Upper lobe of right lung (tissue), 1 donor: Measurements from ENCODE around the gene ZNF467. TPM values are rescaled to one million over a fixed set of nuclear protein-coding genes. Genes with fewer than 3 reads are reported as not detected.
A peak's percentile ranks its signal among the peaks of the same experiment; 100 is the strongest.

Experiments
- ATAC-seq: fragments of 200-7000 bp; cut with Tn5 transposase; one replicate; pipeline ENCODE4 v1.9.1; 2020; ENCODE audit warnings: mild to moderate bottlenecking, moderate library complexity
- DNase-seq: peaks from one replicate; pipeline ENCODE4 v3.0.0-alpha.2; 2020
- H3K27ac ChIP-seq: fragments of 200-600 bp; one replicate; pipeline ENCODE4 v1.8.0; 2022
- H3K27me3 ChIP-seq: fragments of 200-600 bp; one replicate; pipeline ENCODE4 v1.8.0; 2022; ENCODE audit warnings: mild to moderate bottlenecking
- H3K36me3 ChIP-seq: fragments of 200-600 bp; one replicate; pipeline ENCODE4 v1.8.0; 2022
- H3K4me1 ChIP-seq: fragments of 200-600 bp; one replicate; pipeline ENCODE4 v1.8.0; 2022
- H3K4me3 ChIP-seq: fragments of 200-600 bp; one replicate; pipeline ENCODE4 v1.8.0; 2022; ENCODE audit warnings: mild to moderate bottlenecking
- H3K9me3 ChIP-seq: fragments of 200-600 bp; one replicate; pipeline ENCODE4 v1.8.0; 2022
- intact Hi-C: fragments of 100-400 bp; cut with DNase I; formaldehyde crosslinking; loops from one replicate; pipeline ENCODE4 v1.11.0; 2022
- total RNA-seq: library from RNA; stranded (reverse); fragmentation: NEBNext Ultra II Directional; extraction: Animal tissue kit (Norgen Biotek cat#: 25700); gene quantifications from one replicate; pipeline ENCODE4 v1.2.1, GENCODE V29; 2021
- TF ChIP-seq, protein P1 (sequence below): fragments of 200-600 bp; IDR thresholded peaks from one replicate; pipeline ENCODE4 v1.8.0; 2022; ENCODE audit warnings: antibody characterized with exemption
- donor health status: DM: no; HTN: yes; CAD: no; lungs with severe emphysema.

Gene ZNF467
- total RNA-seq, 1 donor from 2014 or later: 35.3 TPM

DNA sequence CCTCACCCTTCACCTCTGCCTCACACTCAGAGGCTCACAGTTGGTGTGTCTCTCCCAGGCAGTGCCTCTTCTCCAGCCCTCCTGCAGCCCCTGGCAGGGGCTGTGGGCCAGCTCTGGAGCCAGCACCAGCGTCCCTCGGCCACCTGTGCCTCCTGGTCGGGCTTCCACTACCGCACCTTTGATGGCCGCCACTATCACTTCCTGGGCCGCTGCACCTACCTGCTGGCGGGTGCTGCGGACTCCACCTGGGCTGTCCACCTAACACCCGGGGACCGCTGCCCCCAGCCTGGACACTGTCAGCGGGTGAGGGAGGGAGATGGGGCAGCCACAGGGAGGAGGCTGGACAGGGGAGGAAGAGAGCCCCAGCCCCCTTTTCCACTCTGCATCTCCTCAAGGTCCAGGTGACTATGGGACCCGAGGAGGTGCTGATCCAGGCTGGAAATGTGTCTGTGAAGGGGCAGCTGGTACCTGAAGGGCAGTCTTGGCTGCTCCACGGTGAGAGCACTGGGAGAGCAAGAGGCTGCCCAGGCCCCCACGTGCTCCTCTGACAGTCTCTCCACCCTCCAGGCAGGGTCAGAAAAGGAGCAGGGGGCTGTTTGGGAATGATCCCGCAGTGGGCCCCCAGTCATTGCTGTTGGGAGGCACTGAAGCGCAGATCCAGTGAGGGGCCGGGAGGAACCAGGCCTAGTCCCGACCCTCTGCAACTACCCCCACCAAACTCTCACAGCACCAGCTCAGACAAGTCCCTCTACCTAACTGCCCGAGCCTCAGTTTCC lies 4.4 kb upstream of the ZNF467 start:
- peak; percentile 45 for DNase-seq
- no peaks in the 10 kb centered on the region for H3K27me3 ChIP-seq
- no peaks in the 10 kb centered on the region for H3K9me3 ChIP-seq
- no peaks in the 10 kb centered on the region for H3K36me3 ChIP-seq
- intact Hi-C loops: no loop called here
- H3K4me1 ChIP-seq: peaks cover 10% of the 10 kb centered on the region
- no peak for ATAC-seq
- no peak overlapping the region for H3K4me3 ChIP-seq
- TF ChIP-seq, protein P1, sequence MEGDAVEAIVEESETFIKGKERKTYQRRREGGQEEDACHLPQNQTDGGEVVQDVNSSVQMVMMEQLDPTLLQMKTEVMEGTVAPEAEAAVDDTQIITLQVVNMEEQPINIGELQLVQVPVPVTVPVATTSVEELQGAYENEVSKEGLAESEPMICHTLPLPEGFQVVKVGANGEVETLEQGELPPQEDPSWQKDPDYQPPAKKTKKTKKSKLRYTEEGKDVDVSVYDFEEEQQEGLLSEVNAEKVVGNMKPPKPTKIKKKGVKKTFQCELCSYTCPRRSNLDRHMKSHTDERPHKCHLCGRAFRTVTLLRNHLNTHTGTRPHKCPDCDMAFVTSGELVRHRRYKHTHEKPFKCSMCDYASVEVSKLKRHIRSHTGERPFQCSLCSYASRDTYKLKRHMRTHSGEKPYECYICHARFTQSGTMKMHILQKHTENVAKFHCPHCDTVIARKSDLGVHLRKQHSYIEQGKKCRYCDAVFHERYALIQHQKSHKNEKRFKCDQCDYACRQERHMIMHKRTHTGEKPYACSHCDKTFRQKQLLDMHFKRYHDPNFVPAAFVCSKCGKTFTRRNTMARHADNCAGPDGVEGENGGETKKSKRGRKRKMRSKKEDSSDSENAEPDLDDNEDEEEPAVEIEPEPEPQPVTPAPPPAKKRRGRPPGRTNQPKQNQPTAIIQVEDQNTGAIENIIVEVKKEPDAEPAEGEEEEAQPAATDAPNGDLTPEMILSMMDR: no peak
- no peak overlapping the region for H3K27ac ChIP-seq

DNA sequence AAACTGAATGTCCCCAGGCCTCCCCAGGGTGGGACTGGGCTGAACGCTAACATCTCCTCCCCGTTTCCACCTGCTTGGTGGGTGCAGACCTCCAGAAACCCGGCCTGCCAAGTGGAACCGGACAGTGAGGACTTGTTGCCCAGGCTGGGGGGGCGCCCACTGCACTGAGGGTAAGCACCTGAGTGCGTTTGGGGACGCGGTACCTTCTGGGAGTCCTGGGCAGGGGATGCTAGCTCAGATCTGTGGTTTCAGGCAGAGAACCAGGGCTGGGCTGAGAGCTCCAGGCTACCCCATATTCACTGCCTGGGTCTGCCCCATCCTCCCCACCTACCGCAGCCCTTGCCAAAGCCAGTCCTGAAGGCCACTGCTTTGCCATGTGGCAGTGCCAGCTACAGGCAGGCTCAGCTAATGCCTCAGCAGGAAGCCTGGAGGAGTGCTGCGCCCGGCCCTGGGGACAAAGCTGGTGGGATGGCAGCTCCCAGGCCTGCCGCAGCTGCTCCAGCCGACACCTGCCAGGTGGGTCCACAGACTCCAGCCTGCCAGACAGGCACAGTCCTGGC lies 3.5 kb upstream of the ZNF467 start:
- Histone ChIP-seq H3K36me3 (no peaks in the 10 kb centered on the region), H3K4me3 (no peak overlapping the region), H3K27me3 (no peaks in the 10 kb centered on the region), H3K27ac (no peak overlapping the region), H3K4me1 (peaks cover 10% of the 10 kb centered on the region), H3K9me3 (no peaks in the 10 kb centered on the region)
- DNase-seq (peak; percentile 59), ATAC-seq (no peak)
- TF ChIP-seq, protein P1: no peak
- intact Hi-C loops: no loop called here

DNA sequence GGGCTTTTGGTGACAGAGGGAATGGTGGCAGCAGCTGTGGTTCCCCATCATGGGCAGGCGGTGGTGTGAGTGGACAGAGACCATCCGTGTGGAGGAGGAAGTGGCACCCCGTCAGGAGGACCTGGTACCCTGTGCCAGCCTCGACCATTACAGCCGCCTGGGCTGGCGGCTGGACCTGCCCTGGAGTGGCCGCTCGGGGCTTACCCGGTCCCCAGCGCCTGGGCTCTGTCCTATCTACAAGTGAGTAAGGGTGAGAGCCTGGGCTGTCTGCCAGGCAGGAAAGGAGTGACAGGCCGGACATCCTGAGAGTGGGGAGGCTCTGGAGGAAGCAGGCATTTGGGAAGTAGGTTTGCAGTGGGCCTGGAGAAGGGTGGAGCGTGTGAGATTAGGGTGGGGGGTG lies 2.9 kb upstream of the ZNF467 start:
- Histone ChIP-seq H3K27me3 (no peaks in the 10 kb centered on the region), H3K4me1 (peaks cover 11% of the 10 kb centered on the region), H3K9me3 (no peaks in the 10 kb centered on the region), H3K4me3 (peak overlapping the region; percentile 42), H3K36me3 (no peaks in the 10 kb centered on the region), H3K27ac (peak overlapping the region; percentile 65)
- TF ChIP-seq, protein P1: no peak
- peak; percentile 8 for ATAC-seq
- DNase-seq: peak; percentile 81
- intact Hi-C loops: no loop called here

DNA sequence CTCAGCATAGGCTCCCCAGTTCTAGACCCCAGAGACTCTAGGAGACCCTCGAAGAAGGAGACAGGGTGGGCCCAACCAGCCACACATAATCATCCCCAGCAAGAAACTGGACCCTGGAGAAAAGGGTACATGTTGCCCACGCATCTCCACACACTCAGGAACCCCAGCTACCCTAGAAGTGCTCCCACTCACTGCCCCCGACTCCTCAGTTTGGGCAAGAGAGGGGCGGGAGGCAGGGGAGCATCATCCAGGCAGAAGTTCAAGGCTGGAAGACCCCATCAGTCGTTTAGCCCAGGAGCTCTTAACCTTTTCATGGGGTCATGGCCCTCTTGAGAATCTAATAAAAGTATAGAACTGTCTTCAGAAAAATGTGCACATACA lies 1.8 kb upstream of the ZNF467 start:
- H3K9me3 ChIP-seq: no peaks in the 10 kb centered on the region
- H3K4me1 ChIP-seq: peaks cover 18% of the 10 kb centered on the region
- H3K36me3 ChIP-seq: no peaks in the 10 kb centered on the region
- ATAC-seq (no peak), DNase-seq (peak; percentile 51)
- H3K27me3 ChIP-seq: no peaks in the 10 kb centered on the region
- TF ChIP-seq, protein P1: no peak
- peak overlapping the region; percentile 30 for H3K27ac ChIP-seq
- H3K4me3 ChIP-seq: peak overlapping the region; percentile 64
- intact Hi-C loops: no loop called here

DNA sequence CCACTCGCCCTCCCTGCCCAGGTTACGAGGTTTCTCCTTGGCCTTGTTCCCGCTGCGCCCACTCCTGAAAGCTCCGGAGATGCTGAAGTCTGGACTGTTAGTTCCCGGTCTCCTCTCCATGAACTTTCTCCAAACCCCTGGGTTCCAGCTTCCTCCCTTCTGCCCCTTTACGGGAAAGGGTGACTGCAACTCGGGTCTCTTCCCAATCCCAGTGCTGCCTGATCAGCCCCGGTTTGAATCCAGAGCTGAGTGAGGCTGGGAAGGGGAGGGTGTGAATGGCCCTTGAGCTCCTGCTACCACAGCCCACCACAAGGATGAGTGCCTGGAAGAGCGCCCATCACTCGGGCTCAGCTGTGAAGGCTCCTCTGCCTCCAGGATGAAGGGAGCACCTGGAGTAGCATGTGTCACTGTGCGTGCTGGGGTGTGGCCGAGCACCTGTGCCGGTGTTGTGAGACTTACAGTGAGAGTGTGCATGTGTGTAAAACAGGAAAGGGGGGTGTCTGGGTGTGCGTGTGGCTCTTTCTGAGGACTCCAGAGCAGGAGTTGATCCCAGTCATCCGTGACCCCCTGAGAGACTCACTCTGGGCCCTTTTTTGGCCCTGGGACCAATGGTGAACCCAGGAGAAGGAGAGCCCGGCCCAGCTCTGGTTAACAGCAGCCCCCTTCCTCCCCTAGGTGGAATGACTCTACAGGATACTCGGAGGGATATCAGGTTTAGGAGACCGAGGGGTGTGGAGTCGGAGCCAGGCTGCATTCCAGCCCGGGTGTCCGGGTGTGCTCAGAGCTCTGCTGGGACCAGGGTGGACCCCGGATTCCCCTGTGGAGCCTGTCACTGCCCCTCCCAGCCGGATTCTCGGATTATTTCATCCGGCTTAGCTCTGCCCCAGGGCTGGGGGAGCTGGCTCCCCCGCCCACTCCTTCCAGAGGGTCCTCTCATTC lies 1.1 kb upstream of the ZNF467 start:
- Histone ChIP-seq H3K9me3 (no peaks in the 10 kb centered on the region), H3K36me3 (peaks cover 3% of the 10 kb centered on the region), H3K4me1 (peaks cover 18% of the 10 kb centered on the region), H3K27me3 (no peaks in the 10 kb centered on the region), H3K4me3 (peak overlapping the region; percentile 64), H3K27ac (peak overlapping the region; percentile 30)
- intact Hi-C loops: loop anchor here (5.0 kb wide), 1 partner anchor 1008 kb away; no protein-coding TSS in a partner anchor
- DNase-seq: peak; percentile 62
- TF ChIP-seq, protein P1: no peak
- ATAC-seq: no peak
